GM18861 (cell line): ENCODE data around the gene GAK.

ENCODE experiments used
- ATAC-seq: cut with Tn5 transposase; IDR thresholded peaks from one replicate; pipeline ENCODE4 v1.9.1; 2021; ENCODE audit not compliant: unreplicated experiment

Gene GAK

GRCh38 chr4:964346-965025 is 32.4 kb upstream of the GAK start:
- ATAC-seq: no peak

GRCh38 chr4:963276-964225 is 31.4 kb upstream of the GAK start:
- no peak for ATAC-seq

- no peak for ATAC-seq
Measured at GRCh38 chr4:962231-963208, 30.4 kb upstream of the GAK start.

- ATAC-seq: no peak
Measured at GRCh38 chr4:961351-962230, 29.5 kb upstream of the GAK start.

- ATAC-seq: no peak
Measured at GRCh38 chr4:960636-961350, 28.7 kb upstream of the GAK start.

- ATAC-seq: no peak
Measured at GRCh38 chr4:960140-960635, 28.1 kb upstream of the GAK start.

GRCh38 chr4:959338-960139 is 27.4 kb upstream of the GAK start:
- ATAC-seq: no peak

- ATAC-seq: no peak
Measured at GRCh38 chr4:958696-959337, 26.7 kb upstream of the GAK start.

GRCh38 chr4:958314-958665 is 26.2 kb upstream of the GAK start:
- ATAC-seq: no peak

GRCh38 chr4:957581-958313 is 25.6 kb upstream of the GAK start:
- no peak for ATAC-seq

- ATAC-seq: no peak
Measured at GRCh38 chr4:957231-957580, 25.1 kb upstream of the GAK start.

- ATAC-seq: no peak
Measured at GRCh38 chr4:956531-957230, 24.6 kb upstream of the GAK start.

- ATAC-seq: no peak
Measured at GRCh38 chr4:955931-956381, 23.8 kb upstream of the GAK start.

- ATAC-seq: no peak
Measured at GRCh38 chr4:955161-955921, 23.2 kb upstream of the GAK start.

- ATAC-seq: no peak
Measured at GRCh38 chr4:954211-955020, 22.3 kb upstream of the GAK start.
